Activated CD4-positive, alpha-beta T cell treated with anti-CD3 and anti-CD28 coated beads for 1 hour (primary cell): ENCODE data around the gene BPIFB4.

Experiments
- DNase-seq: peaks from one replicate; pipeline ENCODE4 v3.0.0-alpha.2; 2020

Gene BPIFB4

DNA sequence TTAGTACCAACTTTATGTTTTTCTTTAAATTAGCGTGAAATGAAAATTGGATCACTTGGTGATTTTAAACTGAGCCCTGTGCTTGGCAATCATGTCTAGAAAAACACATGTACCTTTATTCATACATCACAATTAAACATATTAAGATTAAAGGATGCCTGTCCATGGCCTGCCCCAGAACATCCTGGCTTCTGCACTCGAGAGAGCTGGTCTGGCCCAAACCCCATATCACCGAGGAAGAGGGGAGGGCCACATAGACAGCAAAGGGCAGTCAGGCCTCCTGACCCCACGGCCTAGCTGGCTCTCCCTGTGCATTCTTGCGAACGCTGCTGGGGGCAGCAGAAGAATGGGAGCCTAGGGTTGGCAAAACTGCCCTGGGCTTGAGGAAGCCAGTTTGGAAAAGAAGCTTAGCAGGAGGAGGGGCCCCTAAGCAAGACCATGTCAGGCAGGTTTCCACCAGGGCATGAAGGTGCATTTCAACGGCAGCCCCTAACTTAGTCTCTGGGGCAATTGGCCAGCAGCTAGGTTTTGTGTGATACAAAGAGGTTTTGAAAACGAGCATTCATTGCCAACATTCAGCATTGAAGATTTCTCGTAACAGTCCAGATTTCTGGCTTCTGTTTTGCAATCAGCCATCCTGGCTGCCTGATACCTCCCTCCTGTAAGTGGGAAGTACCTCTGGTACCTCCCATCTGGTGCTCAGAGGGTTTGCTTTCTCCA is 17.2 kb upstream of the BPIFB4 start:
- no peak for DNase-seq

GRCh38 chr20:33062825-33063149 is 16.7 kb upstream of the BPIFB4 start:
- no peak for DNase-seq

DNA sequence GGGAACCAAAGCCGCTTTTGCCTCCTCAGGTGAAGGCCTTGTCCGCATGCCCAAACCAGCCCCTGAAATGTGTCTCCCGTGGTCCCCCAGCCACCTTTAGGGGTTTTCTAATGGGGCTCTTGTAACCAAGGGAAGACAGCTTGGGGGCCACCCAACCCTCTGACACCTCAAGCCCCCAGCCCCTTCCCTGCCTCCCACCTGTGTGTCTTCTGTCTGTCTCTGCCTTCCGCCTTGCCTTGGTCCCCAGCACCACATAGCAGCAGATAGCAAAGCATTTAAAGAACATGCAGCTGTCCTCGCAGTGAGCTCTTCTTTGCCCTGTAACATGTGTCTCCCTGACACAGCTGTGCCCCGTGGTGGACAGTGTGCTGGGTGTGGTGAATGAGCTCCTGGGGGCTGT is 16.2 kb upstream of the BPIFB4 start:
- DNase-seq = no peak

DNA sequence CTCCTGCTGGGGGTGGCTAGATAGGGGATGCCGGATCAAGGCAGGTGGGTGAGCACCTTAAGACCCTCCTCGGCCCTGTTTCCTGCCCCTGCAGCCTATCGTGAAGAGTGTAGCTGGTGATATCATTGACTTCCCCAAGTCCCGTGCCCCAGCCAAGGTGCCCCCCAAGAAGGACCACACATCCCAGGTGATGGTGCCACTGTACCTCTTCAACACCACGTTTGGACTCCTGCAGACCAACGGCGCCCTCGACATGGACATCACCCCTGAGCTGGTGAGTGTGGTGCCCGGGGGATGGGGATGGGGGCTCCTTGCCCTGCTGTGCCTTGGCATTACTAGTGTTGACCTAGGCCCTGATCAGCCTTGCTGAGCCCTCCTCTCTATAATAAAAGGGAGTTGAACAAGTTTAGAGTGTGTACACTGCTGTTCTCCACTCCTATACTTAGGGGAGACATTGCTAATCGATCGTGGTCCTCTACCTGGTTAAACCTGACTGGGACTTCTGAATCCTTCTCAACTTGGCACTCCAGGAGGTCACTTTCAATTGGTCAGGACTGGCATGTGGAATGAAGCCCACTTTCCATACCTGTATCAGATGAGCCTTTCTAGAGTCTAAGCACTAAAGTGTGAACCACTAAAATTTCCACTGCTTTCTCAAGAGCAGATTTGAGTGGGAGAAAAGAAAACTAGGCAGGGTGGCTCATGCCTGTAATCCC is 14.7 kb upstream of the BPIFB4 start:
- DNase-seq = no peak

GRCh38 chr20:33065785-33066184 is 13.7 kb upstream of the BPIFB4 start:
- DNase-seq = no peak

GRCh38 chr20:33067806-33068205 is 11.6 kb upstream of the BPIFB4 start:
- no peak for DNase-seq

- DNase-seq = no peak
These were observed 11.0 kb upstream of the BPIFB4 start for GRCh38 chr20:33068251-33068939.

GRCh38 chr20:33069673-33070072 is 9.8 kb upstream of the BPIFB4 start:
- DNase-seq = no peak

DNA sequence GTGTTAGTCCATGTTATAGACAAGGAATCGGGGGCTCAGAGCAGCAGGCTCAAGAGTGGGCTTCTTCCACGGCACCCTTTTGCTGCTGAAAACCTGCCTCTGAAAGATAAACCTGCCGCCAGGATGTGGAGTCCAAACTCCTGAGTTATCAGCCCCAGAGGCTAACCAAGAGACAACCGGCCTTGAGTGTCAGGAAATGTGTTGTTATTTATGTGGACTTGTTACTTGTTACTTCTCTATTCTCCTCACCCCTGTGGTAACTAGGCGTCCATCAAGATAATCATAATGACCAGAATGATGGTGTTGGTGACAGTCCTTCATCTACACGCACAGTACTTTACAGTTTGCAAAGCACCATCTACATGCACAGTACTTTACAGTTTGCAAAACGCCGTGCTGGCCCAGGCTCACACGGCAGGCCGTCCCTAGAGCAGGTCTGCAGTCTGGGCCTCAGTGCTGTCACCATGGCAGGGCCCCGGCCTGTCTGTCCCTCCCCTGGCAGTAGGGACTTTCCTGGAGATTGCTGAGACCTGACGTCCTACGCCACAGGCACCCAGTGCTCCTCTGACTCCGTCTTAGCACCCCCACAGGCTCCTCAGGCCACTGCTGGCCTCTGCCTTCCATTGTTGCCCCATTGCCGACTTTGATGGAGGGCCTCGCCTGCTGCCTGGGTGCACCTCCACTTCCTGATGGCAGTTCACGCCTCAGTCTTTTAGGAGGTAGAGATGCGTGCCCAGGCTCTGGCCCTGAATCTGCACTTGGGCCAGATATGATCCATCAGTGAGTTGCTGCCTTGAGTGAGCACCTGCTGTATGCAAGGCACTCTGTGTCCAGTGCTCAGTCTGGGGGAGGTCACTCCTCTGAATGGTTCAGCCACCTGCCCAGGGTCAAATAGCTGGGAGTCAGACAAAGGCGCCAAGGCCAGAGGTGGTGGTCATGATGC is 9.1 kb upstream of the BPIFB4 start:
- no peak for DNase-seq

DNA sequence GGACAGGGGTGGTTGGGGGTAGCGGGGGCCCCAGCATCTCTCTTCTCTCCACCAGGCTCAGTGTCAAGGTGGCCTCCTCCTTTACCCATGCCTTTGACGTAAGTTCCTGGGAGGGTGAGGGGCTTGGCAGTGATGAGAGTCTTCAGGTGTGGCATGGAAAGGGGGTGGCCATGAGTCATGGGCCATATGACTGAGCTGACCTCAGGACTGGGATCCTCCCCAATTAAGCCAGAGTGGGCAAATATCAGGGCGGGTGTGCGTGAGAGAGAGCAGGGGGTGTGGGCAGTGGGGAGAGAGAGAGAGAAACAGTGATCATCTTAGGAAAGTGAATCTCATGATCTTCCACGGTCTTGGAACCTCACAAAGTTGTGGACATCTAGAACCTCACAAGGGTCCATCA is 8.2 kb upstream of the BPIFB4 start:
- no peak for DNase-seq

GRCh38 chr20:33072362-33072761 is 7.1 kb upstream of the BPIFB4 start:
- no peak for DNase-seq

- DNase-seq = no peak
These were observed 6.6 kb upstream of the BPIFB4 start for GRCh38 chr20:33072813-33073212.

GRCh38 chr20:33074675-33075074 is 4.8 kb upstream of the BPIFB4 start:
- no peak for DNase-seq

- no peak for DNase-seq
These were observed 4.2 kb upstream of the BPIFB4 start for GRCh38 chr20:33075281-33075680.

- DNase-seq = no peak
These were observed 2.6 kb upstream of the BPIFB4 start for GRCh38 chr20:33076662-33077372.

DNA sequence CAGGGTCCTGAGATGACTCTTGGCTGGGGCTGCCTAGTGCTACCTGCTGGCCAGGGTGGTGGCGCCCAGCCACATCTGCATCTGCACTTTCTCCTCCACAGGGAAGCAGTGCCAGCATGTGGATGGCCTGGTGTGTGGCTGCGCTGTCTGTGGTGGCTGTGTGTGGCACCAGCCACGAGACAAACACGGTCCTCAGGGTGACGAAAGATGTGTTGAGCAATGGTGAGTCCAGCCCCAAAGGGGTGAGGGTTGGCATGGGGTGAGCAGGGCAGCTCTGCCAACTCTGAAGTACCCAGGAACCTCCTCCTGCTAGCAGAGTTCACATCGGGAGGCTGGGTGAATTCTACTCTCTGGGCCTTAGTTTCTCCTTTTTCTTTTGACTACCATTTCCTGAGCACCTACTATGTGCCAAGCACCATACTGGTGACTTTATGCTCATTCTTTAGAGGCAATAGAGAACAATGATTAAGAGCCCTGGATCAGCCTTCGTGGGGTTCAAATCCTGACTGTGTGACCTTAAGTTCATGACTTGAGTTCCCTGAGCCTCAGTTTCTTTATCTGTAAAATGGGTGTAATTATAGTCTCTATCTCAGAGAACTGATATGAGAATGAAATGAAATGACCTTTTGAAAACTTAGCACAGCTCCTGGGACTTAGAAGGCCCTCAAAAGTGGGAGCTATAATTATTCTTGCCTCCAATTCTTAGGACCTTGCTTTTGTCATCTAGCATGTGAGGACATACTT is 2.1 kb downstream of the BPIFB4 start:
- DNase-seq = no peak

DNA sequence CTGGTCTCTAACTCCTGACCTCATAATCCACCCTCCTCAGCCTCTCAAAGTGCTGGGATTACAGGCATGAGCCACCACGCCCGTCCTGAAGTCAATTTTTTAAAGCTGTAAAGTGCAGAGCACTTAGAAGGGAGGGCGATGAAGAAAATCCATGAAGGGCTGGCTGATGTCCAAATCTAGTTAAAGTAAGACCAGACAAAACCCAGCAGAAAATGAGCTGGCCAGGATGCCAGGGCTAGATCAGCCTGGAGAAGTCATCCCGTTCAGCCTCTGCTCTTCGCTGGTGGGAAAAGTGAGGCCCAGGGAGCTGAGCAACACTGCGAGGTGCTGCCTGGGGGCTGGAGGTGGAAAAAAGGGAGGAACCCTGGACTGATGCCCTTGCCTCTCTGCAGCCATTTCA is 3.1 kb downstream of the BPIFB4 start:
- DNase-seq = no peak

GRCh38 chr20:33083544-33084340 is 4.3 kb downstream of the BPIFB4 start:
- no peak for DNase-seq

GRCh38 chr20:33084722-33085121 is 5.3 kb downstream of the BPIFB4 start:
- DNase-seq = no peak

DNA sequence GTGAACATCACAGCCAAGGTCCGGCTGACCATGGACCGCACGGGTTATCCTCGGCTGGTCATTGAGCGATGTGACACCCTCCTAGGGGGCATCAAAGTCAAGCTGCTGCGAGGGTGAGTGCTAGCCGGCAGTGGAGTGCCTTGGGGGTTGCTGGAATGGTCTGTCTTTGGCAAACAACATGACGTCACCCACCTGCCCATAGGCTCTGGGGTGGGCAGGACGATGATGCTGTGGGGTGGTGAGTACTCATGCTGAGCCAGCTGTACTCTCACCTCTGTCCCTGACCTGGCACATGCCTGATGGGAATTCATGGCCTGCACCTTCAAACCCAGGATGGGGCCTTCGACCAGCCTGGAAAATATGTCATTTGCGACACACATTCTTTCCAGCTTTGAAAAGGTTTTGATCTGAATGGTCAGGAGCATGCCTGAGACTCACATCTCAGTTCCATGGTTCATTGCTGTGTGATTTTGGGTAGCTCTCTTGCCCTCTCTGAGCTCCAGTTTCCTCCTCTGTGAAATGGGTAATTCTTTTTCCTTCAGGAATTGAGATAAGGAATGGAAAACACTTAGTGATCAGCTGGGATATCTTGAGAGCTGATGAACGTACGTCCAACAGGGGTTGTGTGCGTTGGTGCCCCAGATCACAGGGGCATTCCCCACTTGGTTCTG is 6.7 kb downstream of the BPIFB4 start:
- no peak for DNase-seq
